Measurements from ENCODE around the gene TEKT3.

GRCh38 chr17:15380446-15380845 lies 39.0 kb upstream of the TEKT3 start:
- TF ChIP-seq CTCF (conservative IDR thresholded peaks at IDR 0.05; ENCODE audit: low read depth, low read length) (no peak), FOS (IDR thresholded peaks at IDR 0.05; ENCODE audit: low read depth, low read length) (no peak), POLR2A (IDR thresholded peaks at IDR 0.05; ENCODE audit: low read depth, low read length) (no peak), RAD21 (IDR thresholded peaks at IDR 0.05; ENCODE audit: low read length) (no peak), MAFK (IDR thresholded peaks at IDR 0.05; ENCODE audit: low read depth, low read length) (no peak), ELK1 (IDR thresholded peaks at IDR 0.05; ENCODE audit: borderline replicate concordance, low read depth, low read length) (no peak), CEBPB (IDR thresholded peaks at IDR 0.05; ENCODE audit: low read depth, low read length) (no peak), MXI1 (IDR thresholded peaks at IDR 0.05; ENCODE audit: borderline replicate concordance, low read depth, low read length) (no peak), RFX5 (IDR thresholded peaks at IDR 0.05; ENCODE audit: low read depth, low read length) (no peak), RCOR1 (IDR thresholded peaks at IDR 0.05; ENCODE audit: insufficient replicate concordance, low read length) (no peak), USF2 (IDR thresholded peaks at IDR 0.05; ENCODE audit: low read depth, low read length) (no peak)
